Ishikawa (cell line): ENCODE data around the gene RGS8.

Experiments
- CEBPB ChIP-seq: IDR thresholded peaks from 2 replicates; pipeline ENCODE4 v1.6.1; 2012
- CREB1 ChIP-seq: IDR thresholded peaks from 2 replicates; pipeline ENCODE4 v1.6.1; 2012; ENCODE audit warnings: low read depth
- EGR1 ChIP-seq: IDR thresholded peaks from 2 replicates; pipeline ENCODE4 v1.6.1; 2012
- EP300 ChIP-seq: IDR thresholded peaks from 2 replicates; pipeline ENCODE4 v1.6.1; 2012; ENCODE audit warnings: borderline replicate concordance
- FOXM1 ChIP-seq: IDR thresholded peaks from 2 replicates; pipeline ENCODE4 v1.6.1; 2012; ENCODE audit warnings: low read depth, borderline replicate concordance
- MAX ChIP-seq: IDR thresholded peaks from 2 replicates; pipeline ENCODE4 v1.6.1; 2012
- NFIC ChIP-seq: IDR thresholded peaks from 2 replicates; pipeline ENCODE4 v1.6.1; 2012
- RAD21 ChIP-seq: IDR thresholded peaks from 2 replicates; pipeline ENCODE4 v1.6.1; 2012; ENCODE audit warnings: low read depth
- REST ChIP-seq: IDR thresholded peaks from 2 replicates; pipeline ENCODE4 v1.6.1; 2012; ENCODE audit warnings: low read depth, mild to moderate bottlenecking
- TAF1 ChIP-seq: IDR thresholded peaks from 2 replicates; pipeline ENCODE4 v1.6.1; 2012; ENCODE audit warnings: low read depth, mild to moderate bottlenecking
- TCF12 ChIP-seq: IDR thresholded peaks from 2 replicates; pipeline ENCODE4 v1.6.1; 2012; ENCODE audit warnings: low read depth
- TEAD4 ChIP-seq: IDR thresholded peaks from 2 replicates; pipeline ENCODE4 v1.6.1; 2012
- USF1 ChIP-seq: IDR thresholded peaks from 2 replicates; pipeline ENCODE4 v1.6.1; 2012
- YY1 ChIP-seq: IDR thresholded peaks from 2 replicates; pipeline ENCODE4 v1.6.1; 2012; ENCODE audit warnings: low read depth
- ZBTB7A ChIP-seq: IDR thresholded peaks from 2 replicates; pipeline ENCODE4 v1.6.1; 2012; ENCODE audit warnings: low read depth

Gene RGS8

GRCh38 chr1:182674346-182675246 is 9.8 kb downstream of the RGS8 start:
- TF ChIP-seq RAD21 (no peak), REST (peak; percentile 65)

- no peak for TF ChIP-seq EP300
- TF ChIP-seq CREB1 = no peak
- no peak for TF ChIP-seq NFIC
- no peak for TF ChIP-seq YY1
- no peak for TF ChIP-seq MAX
- TF ChIP-seq TEAD4 = no peak
- TF ChIP-seq ZBTB7A = no peak
- TF ChIP-seq TCF12 = no peak
- no peak for TF ChIP-seq RAD21
- TF ChIP-seq EGR1 = no peak
- TF ChIP-seq USF1 = no peak
- no peak for TF ChIP-seq CEBPB
- TF ChIP-seq REST = no peak
- TF ChIP-seq FOXM1 = no peak
- TF ChIP-seq TAF1 = no peak
Observed at GRCh38 chr1:182672487-182672836, 11.9 kb downstream of the RGS8 start.

GRCh38 chr1:182671750-182672486 is 12.5 kb downstream of the RGS8 start:
- TF ChIP-seq MAX (no peak), NFIC (no peak), ZBTB7A (no peak)

- no peak for TF ChIP-seq EP300
- TF ChIP-seq NFIC = no peak
Observed at GRCh38 chr1:182670032-182670749, 14.2 kb downstream of the RGS8 start.

GRCh38 chr1:182669266-182669665 is 15.1 kb downstream of the RGS8 start:
- no peak for TF ChIP-seq ZBTB7A
- TF ChIP-seq REST = no peak
- no peak for TF ChIP-seq TEAD4
- TF ChIP-seq YY1 = no peak
- no peak for TF ChIP-seq USF1
- TF ChIP-seq TCF12 = no peak
- no peak for TF ChIP-seq EP300
- no peak for TF ChIP-seq RAD21
- no peak for TF ChIP-seq MAX
- TF ChIP-seq FOXM1 = no peak
- TF ChIP-seq CREB1 = no peak
- TF ChIP-seq EGR1 = no peak
- no peak for TF ChIP-seq CEBPB
- TF ChIP-seq TAF1 = no peak
- no peak for TF ChIP-seq NFIC
